GM10248 (cell line): ENCODE measurements around the gene FHIT.

Experiments used
- CTCF ChIA-PET: fragments of 300-600 bp; sonication (Branson Sonifier 250); formaldehyde crosslinking; extraction: SDS; loops from one replicate; lab custom pipeline; 2021; ENCODE audit warnings: antibody characterized with exemption; lab: Yijun Ruan, JAX
- POLR2A ChIA-PET: fragments of 350-650 bp; sonication (Branson Sonifier 250); formaldehyde crosslinking; extraction: SDS; loops from one replicate; lab custom pipeline; 2020; ENCODE audit warnings: antibody characterized with exemption; lab: Yijun Ruan, JAX
- DNase-seq: peaks from one replicate; pipeline ENCODE4 v3.0.0; 2012; ENCODE audit errors: extremely low spot score
- CTCF ChIP-seq: IDR thresholded peaks from 2 replicates; pipeline ENCODE4 v1.5.1; 2012; ENCODE audit warnings: mild to moderate bottlenecking, low read depth; ENCODE audit errors: extremely low read depth, missing control alignments, control extremely low read depth

The FHIT gene

GRCh38 chr3:60126511-60127304, 1124.5 kb downstream of the FHIT start:
- CTCF ChIA-PET, result no interaction called here
- TF ChIP-seq CTCF, result no peak
- POLR2A ChIA-PET, result no interaction called here
- no peak for DNase-seq

GRCh38 chr3:60125686-60126085, 1125.6 kb downstream of the FHIT start:
- no peak for DNase-seq
- CTCF ChIA-PET, result no interaction called here
- POLR2A ChIA-PET, result no interaction called here
- TF ChIP-seq CTCF, result no peak

- DNase-seq, result no peak
- TF ChIP-seq CTCF, result no peak
- CTCF ChIA-PET, result no interaction called here
- POLR2A ChIA-PET, result no interaction called here
Observed at GRCh38 chr3:60120245-60120644, 1131.0 kb downstream of the FHIT start.

GRCh38 chr3:60114191-60114590, 1137.1 kb downstream of the FHIT start:
- no peak for TF ChIP-seq CTCF
- ChIA-PET CTCF (no interaction called here), POLR2A (no interaction called here)
- DNase-seq, result no peak

- CTCF ChIA-PET, result no interaction called here
- POLR2A ChIA-PET, result no interaction called here
- no peak for TF ChIP-seq CTCF
- DNase-seq, result no peak
Observed at GRCh38 chr3:60107275-60107674, 1144.0 kb downstream of the FHIT start.

- no peak for TF ChIP-seq CTCF
- POLR2A ChIA-PET, result no interaction called here
- no peak for DNase-seq
- CTCF ChIA-PET, result no interaction called here
Observed at GRCh38 chr3:60102154-60102553, 1149.1 kb downstream of the FHIT start.

GRCh38 chr3:60101621-60102020, 1149.6 kb downstream of the FHIT start:
- DNase-seq, result no peak
- ChIA-PET POLR2A (no interaction called here), CTCF (interaction anchor here (1.1 to 1.4 kb wide), 2 partner anchors 12 to 18 kb away, joined by 3 read pairs; no protein-coding TSS in a partner anchor)
- no peak for TF ChIP-seq CTCF
